Activated CD4-positive, alpha-beta T cell treated with anti-CD3 and anti-CD28 coated beads for 48 hours (primary cell): Measurements from ENCODE around the gene RNASE9.
"Not testable (repeated sequence)": the region's sequence is repeated elsewhere in the genome, so short reads cannot be mapped to it uniquely, and the experiment has no call there.

Source experiments
- DNase-seq: peaks from one replicate; pipeline ENCODE4 v3.0.0-alpha.2; 2020

RNASE9 gene

DNA sequence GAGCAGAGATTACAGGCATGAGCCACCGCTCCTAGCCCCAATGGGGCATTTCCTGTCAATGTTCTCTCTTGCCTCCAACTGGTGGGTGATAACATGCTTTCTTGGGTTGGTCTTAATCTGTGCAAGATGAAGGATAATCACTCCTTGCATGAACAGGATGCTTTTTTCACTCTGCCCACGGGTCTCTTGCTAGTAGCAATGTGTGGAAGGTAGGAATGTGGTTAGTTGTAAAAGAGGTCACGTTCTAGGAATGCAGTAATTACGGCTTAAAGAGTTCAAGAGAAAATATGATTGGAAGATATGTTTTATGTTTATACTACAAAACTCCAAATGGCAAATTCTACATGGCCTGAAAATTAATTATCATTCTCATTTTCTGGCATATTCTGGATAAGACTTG lies 45.0 kb downstream of the RNASE9 start:
- no peak for DNase-seq

DNA sequence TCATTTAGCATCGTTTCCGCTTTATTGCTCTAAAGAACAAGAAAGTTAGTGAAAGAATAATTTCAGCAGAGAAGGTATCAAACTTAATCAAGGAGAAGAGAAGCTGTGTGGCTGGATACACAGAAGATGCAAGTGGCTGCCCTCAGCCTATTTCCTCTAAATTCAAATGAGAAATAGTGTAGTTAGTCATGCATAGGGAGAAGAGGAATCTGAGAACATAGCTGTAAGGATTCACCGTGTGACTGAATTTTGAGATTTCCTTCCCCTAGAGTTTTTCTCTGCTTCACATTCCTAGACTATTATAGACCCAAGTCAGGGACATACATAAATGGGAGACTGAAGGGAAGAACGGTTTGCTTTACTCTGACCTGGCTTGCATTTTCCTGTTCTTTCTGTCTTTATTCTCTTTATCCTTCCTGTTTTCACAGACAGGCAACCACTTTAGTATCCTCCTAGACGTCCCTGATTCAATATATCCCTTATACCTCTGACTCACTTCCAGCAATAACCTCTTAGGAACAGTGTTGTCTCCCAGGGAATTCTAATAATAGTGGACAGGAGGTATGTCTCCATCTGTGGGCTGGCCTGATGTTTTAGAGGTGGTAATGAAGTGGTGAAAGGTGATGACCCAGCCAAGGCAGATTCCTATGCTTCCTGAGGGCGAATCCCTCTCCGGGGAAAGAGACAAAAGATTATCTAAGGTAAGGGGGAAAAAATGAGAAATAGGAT lies 48.5 kb downstream of the RNASE9 start:
- DNase-seq, result no peak

DNA sequence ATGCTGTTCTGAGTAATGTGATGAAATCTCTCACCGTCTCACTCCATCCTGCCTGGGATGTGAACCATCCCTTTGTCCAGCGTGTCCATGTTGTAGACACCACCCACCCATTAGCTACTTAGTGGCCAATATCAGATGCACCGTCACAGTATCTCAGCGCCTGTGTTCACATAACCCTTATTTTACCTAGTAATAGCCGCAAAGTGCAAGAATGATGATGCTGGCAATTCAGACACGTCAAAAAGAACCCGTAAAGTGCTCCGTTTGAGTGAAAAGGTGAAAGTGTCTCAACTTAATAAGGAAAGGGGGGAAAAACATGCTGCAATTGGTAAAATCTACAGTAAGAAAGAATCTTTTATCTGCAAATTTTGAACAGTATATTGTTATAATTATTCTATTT lies 52.5 kb downstream of the RNASE9 start:
- DNase-seq, result no peak

DNA sequence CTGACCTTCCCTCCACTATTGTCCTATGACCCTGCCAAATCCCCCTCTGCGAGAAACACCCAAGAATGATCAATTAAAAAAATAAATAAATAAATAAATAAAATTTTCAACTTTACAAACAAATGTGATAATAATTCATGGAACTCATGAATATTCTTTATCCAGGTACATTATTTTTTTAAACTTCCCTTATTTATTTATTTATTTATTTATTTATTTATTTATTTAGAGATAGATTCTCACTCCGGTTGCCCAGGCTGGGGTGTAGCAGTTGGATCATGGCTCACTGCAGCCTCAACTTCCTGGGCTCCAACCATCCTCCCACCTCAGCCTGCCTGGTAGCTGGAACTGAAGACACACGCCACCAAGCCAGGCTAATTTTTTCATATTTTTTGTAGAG lies 53.3 kb downstream of the RNASE9 start:
- not testable (repeated sequence) for DNase-seq

DNA sequence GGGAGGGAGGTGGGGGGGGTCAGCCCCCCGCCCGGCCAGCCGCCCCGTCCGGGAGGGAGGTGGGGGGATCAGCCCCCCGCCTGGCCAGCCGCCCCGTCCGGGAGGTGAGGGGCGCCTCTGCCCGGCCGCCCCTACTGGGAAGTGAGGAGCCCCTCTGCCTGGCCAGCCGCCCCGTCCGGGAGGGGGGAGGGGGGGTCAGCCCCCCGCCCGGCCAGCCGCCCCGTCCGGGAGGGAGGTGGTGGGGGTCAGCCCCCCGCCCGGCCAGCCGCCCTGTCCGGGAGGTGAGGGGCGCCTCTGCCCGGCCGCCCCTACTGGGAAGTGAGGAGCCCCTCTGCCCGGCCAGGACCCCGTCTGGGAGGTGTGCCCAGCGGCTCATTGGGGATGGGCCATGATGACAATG lies 54.1 kb downstream of the RNASE9 start:
- not testable (repeated sequence) for DNase-seq

DNA sequence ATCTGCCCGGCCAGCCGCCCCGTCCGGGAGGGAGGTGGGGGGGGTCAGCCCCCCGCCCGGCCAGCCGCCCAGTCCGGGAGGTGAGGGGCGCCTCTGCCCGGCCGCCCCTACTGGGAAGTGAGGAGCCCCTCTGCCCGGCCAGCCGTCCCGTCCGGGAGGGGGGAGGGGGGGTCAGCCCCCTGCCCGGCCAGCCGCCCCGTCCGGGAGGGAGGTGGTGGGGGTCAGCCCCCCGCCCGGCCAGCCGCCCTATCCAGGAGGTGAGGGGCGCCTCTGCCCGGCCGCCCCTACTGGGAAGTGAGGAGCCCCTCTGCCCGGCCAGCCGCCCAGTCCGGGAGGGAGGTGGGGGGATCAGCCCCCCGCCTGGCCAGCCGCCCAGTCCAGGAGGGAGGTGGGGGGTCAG lies 54.6 kb downstream of the RNASE9 start:
- not testable (repeated sequence) for DNase-seq
